MM.1S (cell line): Measurements from ENCODE around the gene SKIC2.
"Not testable (repeated sequence)": the region's sequence is repeated elsewhere in the genome, so short reads cannot be mapped to it uniquely, and the experiment has no call there.

Experiments
- CTCF ChIP-seq: fragments of 300-600 bp; sonication (generic); IDR thresholded peaks from 2 replicates; pipeline ENCODE4 v1.5.1; 2016; ENCODE audit warnings: antibody characterized with exemption, low read length, mixed read lengths
- EZH2 ChIP-seq: fragments of 300-600 bp; sonication (generic); optimal IDR thresholded peaks from 2 replicates; pipeline ENCODE3; 2017; ENCODE audit warnings: low read depth, mild to moderate bottlenecking, antibody characterized with exemption, low read length, mixed read lengths
- EZH2phosphoT487 ChIP-seq: fragments of 300-600 bp; sonication (generic); IDR thresholded peaks from 2 replicates; pipeline ENCODE4 v1.6.1; 2018; ENCODE audit warnings: antibody characterized with exemption, low read length

DNA sequence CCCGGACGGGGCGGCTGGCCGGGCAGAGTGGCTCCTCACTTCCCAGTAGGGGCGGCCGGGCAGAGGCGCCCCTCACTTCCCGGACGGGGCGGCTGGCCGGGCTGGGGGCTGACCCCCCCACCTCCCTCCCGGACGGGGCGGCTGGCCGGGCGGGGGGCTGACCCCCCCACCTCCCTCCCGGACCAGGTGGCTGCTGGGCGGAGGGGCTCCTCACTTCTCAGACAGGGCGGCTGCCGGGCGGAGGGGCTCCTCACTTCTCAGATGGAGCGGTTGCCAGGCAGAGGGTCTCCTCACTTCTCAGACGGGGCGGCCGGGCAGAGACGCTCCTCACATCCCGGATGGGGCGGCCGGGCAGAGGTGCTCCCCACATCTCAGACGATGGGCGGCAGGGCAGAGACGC lies 26.8 kb upstream of the SKIC2 start:
- TF ChIP-seq CTCF, EZH2, EZH2phosphoT487: not testable (repeated sequence)
